Measurements from ENCODE around the gene TSPAN5.

TSPAN5 gene

DNA sequence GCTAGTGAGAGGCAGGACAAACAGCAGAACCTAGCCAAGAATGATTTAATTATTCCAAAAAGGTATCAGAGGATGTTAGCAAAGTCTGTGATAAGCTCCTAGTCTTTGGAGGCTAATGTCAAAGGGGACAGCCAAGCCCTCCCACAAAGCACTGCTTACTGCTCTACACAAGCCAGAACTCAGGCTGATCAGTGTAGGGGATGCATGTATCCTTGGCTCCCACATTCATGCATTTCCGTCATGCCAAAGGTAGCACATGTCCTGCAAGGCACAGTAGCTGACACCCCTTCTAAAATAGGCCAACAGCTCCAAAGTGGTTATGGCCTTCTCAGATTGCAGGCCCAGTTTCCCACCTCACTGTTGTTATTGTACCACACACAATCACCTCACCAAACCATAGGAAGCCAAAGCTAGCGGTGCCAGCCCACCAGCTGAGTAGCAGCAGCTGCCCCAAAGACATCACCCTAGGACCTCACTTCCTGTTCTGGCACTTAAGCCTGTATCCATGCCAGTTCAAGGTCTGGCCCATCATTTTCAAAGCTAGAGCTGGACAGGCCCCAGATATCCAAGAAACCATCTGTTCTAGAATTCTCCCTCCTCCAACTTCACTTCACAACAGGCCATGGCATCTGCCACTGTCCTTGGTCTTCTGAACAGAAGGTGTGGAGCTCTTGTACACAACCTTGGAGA, 40.9 kb downstream of the TSPAN5 start:
- no peak for DNase-seq (ENCODE audit: low spot score)

DNA sequence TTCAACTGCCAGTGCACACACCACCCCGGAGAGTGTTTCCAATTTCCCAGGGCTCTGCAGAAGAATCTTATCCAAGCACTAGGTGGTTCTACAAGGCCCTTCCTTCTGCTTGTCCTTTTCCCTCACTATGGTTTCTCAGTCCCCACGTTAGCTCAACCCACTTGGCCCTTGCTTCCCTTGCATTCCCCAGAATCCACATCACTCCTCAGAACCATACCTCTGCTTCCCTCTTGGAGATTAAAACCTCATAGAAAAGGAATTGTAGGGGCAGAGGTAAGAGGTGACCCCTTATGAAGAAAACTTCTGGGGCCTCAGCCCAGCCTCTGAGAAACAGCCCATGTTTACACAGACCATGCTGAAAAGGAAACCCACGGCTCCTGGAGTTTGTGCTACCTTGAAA, 42.4 kb downstream of the TSPAN5 start:
- no peak for DNase-seq (ENCODE audit: low spot score)

DNA sequence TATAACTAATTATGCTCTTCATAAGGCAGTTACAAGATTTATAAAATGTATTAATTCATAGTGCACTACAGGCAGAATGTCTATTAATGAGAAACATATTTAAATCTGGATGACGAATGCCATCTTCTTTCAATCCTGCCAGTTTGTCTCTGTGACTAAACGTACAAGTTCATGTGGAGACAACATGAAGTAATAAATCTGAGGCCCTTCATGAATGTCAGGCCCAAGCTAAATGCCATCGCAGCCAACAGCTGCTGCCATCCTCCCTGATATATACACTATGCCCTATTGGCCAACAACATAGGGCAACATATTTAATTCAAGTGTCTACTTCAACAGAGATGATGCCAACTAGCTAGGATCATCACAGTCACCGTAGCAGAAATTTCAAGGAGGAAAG, 43.7 kb downstream of the TSPAN5 start:
- no peak for DNase-seq (ENCODE audit: low spot score)

DNA sequence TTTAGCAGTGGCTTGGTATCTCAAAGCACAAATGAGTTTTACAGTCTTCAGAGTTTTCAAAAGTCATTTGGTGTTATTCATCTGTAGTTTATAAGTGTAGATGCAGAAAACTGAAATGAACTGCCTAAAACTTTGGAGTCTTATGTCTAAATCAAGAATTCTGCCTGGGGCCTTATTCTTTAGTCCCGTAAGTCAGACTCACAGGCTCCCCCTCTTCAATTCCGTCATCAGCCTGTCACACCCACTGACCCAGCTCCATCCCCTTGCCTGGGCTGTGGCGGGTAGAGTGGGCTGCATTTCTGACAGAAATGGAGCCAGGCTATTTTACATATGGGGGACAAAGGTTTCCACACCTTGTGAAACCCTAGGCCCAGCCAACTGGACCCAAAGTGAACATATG, 44.3 kb downstream of the TSPAN5 start:
- no peak for DNase-seq (ENCODE audit: low spot score)

DNA sequence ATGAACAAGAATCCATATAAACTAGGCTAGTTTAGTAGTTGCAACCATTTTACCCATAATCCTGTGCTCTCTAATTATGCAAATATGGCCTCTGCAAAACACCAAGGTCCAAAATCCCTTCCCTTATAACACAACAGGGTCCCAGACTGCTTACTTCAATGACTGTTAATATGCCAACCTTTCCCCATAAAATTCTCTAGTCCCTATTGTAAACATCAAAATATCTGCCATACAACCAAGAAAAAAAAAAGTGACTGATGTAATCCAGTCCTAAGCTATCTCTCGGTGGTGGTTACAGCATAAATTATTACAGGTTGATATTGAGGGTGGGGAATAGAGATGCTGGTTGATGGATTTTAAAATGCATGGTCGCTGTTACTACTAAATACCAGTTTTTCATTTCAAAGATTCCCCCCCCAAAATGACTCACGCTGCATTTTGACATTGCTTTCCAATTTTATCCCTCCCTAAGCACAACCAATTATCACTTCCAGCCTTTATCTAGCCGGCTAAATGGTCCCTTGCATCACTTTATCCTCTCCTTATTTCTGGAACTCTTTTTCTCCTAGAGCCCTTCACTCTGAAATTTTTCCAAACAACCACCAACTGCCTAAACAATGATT, 44.8 kb downstream of the TSPAN5 start:
- DNase-seq (ENCODE audit: low spot score) = no peak

DNA sequence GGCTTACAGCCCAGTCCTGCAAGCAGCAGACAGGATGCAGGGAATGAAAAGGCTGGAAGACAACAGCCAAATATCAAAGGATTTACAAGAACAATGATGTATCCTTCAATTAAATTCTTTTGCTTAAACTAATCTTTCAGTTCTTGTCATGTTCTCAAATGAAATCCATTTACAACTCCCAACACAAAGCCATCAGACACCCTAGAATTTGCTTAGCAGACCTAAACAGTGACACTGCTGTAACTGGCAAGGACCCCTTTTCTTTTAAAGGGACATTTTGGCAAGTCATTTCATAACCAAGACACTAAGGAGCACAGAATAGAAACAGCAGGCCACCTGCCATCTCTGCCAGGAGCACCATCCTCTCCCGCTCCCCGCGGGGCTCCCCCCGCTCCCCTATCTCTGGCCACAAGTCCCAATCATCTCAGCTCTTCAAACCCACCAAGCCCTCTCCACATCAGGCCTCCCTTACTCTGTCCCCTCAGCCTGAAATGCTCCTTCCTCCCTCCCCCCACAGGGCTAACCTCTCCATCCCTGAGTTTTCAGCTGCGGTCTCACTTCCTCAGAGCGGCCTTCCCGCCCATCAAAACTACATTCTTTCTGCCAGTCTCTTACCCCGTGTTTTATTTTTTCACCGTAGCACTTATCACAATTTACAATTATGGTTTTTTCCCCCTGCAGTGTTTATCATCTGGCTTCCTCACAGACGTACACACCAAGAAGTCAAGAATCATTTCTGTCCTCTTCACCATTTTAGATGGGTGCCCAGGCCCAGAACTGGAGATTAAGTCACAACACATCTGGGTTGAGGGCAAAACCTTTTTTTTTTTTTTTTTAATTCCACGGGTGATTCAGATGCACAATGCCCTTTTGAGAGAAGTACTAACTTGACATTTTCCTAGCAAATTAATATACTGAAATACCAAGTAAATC, 45.8 kb downstream of the TSPAN5 start:
- no peak for DNase-seq (ENCODE audit: low spot score)

DNA sequence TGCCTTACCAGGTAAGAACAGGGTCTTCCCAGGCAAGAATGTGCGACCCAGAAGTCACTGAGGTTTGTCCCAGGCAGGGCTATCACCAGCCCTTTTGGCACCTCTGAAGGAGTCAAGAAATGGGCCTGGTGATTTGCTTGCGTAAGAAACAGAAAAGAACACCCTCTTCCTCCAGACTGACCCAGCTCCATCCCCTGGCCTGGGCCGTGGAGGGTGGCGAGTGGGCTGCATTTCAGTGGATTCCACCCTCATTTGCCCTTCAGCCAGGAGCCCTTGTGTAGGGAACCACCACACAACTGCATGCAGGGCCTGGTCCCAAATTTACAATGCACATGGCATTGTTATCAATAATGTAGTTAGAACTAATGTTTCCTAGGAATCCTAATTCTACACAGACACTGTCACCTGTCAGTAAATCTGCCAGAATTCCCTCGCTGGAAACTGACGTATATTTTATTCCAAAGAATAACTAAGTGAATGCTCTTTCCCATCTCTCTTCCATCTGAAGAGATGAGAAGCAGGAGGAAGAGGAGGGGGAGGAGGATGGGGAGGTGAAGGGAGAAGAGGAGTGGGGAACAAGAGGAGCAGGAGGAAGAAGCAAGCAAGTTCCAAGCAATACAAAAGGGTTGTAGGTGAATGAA, 46.6 kb downstream of the TSPAN5 start:
- no peak for DNase-seq (ENCODE audit: low spot score)

DNA sequence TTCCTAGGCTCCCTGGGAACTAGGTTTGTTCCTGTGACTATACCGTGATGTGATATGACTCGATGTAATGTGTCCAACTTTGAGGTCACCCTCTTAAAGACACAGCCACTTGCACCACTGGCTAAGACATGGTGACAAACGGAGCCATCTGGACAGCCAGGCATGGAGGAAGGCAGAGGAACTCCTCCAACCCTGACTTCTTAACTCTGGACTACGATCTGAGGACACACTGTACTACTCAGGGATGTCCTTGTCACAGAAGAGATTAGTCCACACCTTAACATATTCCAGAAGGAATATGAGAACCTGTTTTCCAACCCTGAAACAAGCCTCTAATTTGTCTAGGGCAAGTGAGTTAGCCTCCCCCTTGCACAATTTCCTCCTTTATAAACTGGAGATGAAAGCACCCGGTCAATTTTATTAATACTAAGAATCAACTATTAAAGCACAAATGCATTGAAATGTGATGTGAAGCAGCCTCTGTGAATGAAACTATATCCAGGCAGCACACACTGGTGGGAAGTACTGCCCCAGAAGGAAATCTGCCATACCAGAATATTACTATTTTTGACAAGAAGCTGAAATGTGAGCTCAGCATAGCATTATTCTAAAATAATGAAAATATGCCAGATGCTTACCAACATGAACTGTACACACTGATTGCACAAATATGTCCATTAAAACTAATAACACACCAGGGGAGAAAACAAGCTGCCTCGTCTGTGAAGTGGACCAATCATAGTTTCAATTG, 47.3 kb downstream of the TSPAN5 start:
- no peak for DNase-seq (ENCODE audit: low spot score)

DNA sequence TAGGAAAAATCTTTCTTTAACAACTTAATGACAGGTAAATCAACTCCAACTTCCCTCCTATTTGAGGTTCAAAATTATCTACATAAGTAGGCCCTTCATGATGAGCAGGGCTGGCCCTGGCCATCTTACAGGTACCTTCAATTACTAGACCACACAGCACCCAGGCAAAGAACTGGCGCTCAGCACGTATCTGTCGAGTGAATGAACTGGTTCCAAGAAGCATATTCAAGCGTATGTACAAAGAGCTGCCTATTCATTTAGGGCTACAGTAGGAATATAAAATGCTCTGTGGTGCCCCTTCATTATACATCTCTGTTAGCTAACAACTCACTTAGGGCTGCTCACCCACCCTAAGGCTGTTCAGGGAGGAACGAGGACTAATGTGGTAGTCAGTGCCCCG, 48.0 kb downstream of the TSPAN5 start:
- DNase-seq (ENCODE audit: low spot score) = no peak

DNA sequence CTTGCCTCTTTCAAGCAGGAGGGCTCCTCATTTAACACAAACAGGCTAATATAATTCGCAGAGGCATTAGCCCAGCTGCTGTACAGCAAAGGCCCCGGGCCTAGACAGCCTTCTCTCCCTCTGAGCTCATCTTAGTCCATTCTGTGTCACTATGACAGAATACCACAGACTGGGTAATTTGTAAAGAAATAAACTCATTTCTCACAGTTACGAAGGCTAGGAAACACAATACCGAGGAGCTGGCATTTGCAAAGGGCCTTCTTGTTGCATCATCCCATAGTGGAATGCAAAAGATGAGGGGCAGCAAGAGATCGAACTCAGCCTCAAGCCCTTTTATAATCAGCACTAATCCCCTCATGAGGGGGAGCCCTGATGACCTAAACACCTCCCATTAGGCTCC, 48.5 kb downstream of the TSPAN5 start:
- DNase-seq (ENCODE audit: low spot score) = no peak

DNA sequence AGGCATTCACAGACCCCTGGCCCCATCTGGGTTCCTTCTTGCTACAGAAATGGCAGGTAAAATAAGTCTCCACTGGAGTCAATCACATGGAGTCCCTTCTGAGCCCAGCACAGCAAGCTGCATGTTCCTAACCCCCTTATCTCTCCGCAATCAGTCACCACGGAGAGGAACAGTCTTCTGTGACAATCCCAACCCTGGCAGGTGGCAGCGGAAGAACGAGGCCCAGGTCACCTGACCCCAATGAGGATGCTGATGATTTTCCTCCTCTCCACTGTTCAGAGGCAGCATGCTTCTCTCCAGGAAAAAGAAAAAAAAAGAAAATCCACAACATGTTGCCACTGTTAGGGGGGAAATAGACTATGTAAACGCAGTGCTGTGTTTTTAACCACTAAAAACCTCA, 50.1 kb downstream of the TSPAN5 start:
- no peak for DNase-seq (ENCODE audit: low spot score)

DNA sequence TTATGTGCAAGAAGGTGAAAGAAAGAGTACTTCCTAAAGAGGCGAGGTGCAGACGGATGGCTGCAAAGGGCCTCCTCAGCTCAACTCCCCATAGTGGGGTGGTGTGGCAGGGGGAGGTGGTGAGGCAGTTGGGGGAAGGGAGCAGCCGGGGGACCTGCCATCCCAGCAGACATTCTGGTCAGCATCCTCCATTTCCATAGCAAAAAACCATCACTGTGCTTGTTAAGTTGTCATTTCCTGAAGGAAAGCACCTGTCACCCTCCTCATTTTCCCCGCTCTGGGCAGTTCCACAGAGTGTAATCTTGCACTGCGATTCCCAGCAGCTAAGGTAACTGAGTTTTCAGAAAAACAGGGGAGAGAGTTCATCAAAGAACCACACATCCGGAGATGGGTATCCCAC, 51.5 kb downstream of the TSPAN5 start:
- DNase-seq (ENCODE audit: low spot score) = no peak

DNA sequence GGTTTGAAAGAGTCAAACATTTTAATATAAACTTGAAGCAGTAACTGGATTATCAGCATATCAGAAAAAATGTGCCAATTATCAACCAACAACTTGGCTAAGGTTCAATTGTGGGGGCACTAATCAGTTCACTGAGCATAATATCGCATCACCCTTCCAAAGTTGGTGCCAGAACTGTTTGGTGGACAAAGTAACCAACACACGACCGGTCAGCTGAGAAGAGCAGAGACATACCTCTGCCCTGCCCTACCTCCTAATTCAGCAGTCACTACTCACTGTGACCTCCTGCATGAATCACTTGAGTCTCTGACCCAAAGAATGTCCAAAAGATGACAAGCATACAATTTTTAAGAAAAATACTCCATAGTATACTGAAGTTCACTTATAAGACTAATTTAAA, 53.2 kb downstream of the TSPAN5 start:
- DNase-seq (ENCODE audit: low spot score) = no peak

DNA sequence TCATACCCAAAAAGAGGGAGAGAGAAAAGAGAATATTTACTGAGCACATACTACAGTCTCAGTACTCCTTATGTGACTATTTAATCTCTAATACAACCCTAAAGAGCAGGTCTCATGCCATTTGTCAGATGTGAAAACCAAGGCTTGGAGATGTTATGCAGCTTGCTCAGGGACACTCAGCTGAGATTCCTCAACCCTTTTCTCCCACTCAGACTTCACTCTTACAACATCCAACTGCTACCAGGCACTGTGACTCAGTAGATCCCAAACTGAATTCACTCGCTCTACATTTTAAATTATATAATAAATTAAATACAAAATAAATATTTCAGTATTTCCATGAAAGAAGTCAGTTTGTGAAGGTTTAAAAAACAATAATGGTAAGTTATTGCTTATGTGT, 53.7 kb downstream of the TSPAN5 start:
- no peak for DNase-seq (ENCODE audit: low spot score)

DNA sequence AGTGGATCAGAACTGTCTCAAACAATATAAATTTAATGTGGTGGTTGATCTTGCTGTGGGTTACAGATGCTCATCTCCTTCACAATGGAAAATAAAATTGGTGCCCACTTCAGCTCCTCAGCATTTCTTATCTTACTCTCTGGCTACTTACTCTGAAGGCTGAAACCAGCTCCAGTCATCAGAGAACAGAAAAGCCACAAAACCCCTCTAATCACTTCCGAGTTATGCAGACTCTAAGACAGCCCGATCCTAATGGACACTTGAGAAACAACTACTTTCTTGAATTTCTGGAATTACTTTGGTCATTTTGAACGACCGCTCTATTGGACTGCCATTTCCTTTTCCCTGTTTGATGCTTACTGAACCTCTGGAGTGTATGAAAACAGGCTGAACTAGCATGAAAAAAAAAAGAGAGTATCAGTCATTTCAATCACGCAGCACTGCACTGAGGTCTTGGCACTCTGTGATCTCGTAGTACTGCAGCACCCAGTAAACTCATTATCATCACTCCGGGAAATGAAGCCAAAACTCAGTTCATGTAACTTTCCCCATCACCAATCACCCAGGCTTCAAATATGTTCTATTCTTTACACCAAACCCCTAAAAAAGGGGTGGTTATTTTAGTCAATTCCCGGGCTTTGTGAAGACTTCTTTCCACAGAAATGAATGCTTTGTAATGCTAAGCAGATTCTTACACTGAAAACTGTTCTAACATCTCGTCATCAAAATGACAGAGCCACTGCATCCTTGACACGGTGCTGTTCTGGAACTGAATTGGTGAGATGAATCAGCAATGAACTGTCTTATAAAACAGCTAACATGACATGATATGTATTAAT, 54.5 kb downstream of the TSPAN5 start:
- no peak for DNase-seq (ENCODE audit: low spot score)

DNA sequence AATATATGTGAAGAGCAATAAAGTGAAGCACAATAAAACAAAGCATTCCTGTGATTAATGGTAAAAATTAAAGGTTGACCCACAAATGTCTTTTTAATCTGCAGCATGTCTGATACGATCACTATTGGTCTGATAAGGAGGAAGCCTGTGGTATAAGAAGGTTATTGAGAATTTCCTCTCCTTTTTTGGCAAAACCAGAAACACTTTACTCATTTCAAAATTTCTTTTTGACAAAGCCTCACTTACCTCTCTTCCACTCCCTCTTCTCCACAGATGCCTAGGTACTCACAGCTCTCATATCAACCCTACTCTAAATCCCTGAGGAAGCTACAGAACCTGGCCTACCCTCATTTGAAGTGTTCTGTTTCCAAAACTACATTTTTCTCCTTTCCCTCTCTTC, 56.1 kb downstream of the TSPAN5 start:
- no peak for DNase-seq (ENCODE audit: low spot score)

DNA sequence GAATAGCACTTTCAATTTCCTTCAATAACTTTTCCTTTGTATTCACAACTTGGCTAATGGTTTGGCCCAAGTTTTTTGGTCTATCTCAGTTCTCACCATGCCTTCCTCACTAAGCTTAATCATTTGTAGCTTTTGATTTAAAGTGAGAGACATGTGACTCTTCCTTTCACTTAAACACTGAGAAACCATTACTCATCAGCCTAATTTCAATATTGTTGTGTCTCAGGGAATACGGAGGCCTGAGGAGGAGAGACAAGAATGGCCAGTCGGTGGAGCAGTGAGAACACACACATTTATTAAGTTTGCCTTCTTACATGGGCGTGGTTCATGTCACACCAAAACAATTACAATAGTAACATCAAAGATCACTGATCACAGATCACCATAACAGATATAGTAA, 56.7 kb downstream of the TSPAN5 start:
- no peak for DNase-seq (ENCODE audit: low spot score)

DNA sequence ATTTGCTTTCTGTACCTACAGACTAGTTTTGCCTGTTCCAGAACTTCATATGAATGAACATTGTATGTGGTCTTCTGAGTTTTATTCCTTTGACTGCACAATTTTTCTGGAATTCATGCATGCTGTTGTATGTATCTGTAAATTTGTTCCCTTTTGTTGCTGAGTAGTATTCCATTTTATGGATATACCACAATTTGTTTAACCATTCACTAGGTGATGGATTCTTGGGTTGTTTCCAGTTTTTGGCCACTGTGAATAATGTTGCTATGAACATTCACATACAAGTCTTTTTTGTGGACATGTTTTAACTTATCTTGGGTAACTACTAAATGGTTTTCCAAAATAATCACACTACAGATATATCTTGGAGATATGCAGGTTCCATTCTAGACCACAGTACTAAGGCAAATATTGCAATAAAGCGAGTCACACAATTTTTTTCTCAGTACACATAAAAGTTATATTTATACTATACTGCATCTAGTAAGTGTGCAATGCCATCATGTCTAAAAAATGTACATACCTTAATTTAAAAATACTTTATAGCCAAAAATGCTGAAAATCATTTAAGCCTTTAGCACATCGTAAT, 58.7 kb downstream of the TSPAN5 start:
- no peak for DNase-seq (ENCODE audit: low spot score)

DNA sequence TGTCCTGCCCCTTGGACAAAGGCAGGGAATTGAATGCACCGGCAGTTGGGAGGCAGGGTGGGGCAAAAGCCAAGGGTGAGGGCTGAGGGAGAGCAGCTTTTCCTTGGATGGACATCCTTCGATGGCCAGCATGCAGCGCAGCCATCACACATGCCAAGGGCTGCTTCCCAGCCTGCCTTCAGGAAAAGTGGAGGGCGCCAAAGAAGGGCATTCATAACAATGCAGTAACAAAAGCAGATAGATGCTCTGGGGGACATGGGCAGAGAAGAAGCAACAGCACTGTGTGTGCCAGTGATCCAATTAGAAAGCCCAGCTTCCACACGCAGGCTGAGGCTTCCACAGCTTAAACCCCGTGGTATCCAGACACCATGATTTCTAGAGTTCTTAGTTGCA, 71.5 kb downstream of the TSPAN5 start:
- DNase-seq (ENCODE audit: low spot score) = no peak

DNA sequence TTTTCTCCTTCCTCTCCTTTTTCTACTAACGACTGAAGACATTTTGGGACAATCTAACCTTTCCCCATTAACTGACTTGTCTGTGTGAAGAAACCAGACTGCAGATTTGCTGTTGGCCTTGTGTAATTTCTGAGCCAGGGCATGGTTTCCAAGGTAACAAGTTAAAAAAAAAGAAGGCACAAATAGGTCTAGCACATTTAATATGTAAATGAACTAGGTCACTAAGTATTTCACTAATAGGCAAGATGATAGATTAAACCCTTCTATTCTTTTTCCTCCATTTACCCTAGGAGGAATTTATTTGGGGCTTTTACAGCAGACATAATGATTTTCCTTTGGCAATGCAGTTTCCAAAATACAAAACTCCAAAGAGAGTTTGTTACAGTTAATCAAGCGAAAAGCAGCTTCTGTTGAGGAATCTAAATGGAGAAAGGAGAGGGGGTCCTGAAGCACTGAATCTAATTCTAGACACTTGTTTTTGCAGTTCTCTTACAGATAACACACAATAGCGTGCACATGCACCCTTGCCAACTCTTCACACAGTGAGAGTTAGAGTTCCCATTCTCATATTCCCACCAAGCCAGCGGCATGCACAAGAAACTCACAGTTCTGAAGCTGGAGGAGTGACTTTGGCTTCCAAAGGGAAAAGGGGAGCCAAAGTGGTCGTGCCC, 72.0 kb downstream of the TSPAN5 start:
- DNase-seq (ENCODE audit: low spot score) = no peak

All from HuH-7 (cell line).